ENCODE measurements around the gene LMCD1. TPM values are rescaled to one million over a fixed set of nuclear protein-coding genes. Genes with fewer than 3 reads are reported as not detected.

LMCD1 gene
- total RNA-seq, 1 donor from 2014 or later, result 1.3 TPM

GRCh38 chr3:8506571-8507061, 5.0 kb downstream of the LMCD1 start:
- peaks cover 3% of the 10 kb centered on the region for H3K27me3 Mint-ChIP-seq (ENCODE audit: unreplicated experiment)
- H3K27ac Mint-ChIP-seq (ENCODE audit: unreplicated experiment), result no peak overlapping the region
- no peak for TF ChIP-seq CTCF (IDR thresholded peaks at IDR 0.05; ENCODE audit: partially characterized antibody, unreplicated experiment)
- no peak for DNase-seq
- H3K9me3 Mint-ChIP-seq (ENCODE audit: unreplicated experiment), result no peaks in the 10 kb centered on the region
- no peaks in the 10 kb centered on the region for H3K36me3 Mint-ChIP-seq (ENCODE audit: unreplicated experiment)
- no peak overlapping the region for H3K4me3 Mint-ChIP-seq (ENCODE audit: unreplicated experiment)
- peaks cover 3% of the 10 kb centered on the region for H3K4me1 Mint-ChIP-seq (ENCODE audit: low read depth, unreplicated experiment)

DNA sequence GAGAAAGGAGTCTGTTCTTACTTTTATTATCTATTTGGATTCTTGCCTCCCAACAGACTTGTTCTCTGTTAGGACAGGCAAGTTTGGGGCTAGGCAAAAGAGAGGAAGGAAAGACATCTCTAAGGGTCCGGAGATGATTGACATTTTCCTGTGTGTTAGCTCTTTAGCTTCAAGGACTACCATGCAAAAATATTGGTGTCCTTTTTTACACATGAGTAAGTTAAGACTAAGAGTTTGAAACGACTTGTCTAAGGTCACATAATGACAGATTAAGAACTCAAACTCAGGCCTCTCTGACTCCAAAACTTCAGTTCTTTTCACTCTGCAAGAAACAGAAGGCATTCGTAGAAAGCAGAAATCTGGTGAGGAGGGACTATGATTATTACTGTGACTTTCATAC, 5.9 kb downstream of the LMCD1 start:
- no peak overlapping the region for H3K27ac Mint-ChIP-seq (ENCODE audit: unreplicated experiment)
- H3K36me3 Mint-ChIP-seq (ENCODE audit: unreplicated experiment), result no peaks in the 10 kb centered on the region
- no peak for DNase-seq
- peaks cover 3% of the 10 kb centered on the region for H3K4me1 Mint-ChIP-seq (ENCODE audit: low read depth, unreplicated experiment)
- H3K27me3 Mint-ChIP-seq (ENCODE audit: unreplicated experiment), result peaks cover 2% of the 10 kb centered on the region
- no peak overlapping the region for H3K4me3 Mint-ChIP-seq (ENCODE audit: unreplicated experiment)
- H3K9me3 Mint-ChIP-seq (ENCODE audit: unreplicated experiment), result no peaks in the 10 kb centered on the region
- TF ChIP-seq CTCF (IDR thresholded peaks at IDR 0.05; ENCODE audit: partially characterized antibody, unreplicated experiment), result no peak

GRCh38 chr3:8509961-8510360, 8.3 kb downstream of the LMCD1 start:
- no peak for TF ChIP-seq CTCF (IDR thresholded peaks at IDR 0.05; ENCODE audit: partially characterized antibody, unreplicated experiment)
- H3K4me3 Mint-ChIP-seq (ENCODE audit: unreplicated experiment), result no peak overlapping the region
- H3K27me3 Mint-ChIP-seq (ENCODE audit: unreplicated experiment), result no peaks in the 10 kb centered on the region
- DNase-seq, result no peak
- no peaks in the 10 kb centered on the region for H3K9me3 Mint-ChIP-seq (ENCODE audit: unreplicated experiment)
- no peak overlapping the region for H3K27ac Mint-ChIP-seq (ENCODE audit: unreplicated experiment)
- H3K36me3 Mint-ChIP-seq (ENCODE audit: unreplicated experiment), result no peaks in the 10 kb centered on the region
- no peaks in the 10 kb centered on the region for H3K4me1 Mint-ChIP-seq (ENCODE audit: low read depth, unreplicated experiment)

DNA sequence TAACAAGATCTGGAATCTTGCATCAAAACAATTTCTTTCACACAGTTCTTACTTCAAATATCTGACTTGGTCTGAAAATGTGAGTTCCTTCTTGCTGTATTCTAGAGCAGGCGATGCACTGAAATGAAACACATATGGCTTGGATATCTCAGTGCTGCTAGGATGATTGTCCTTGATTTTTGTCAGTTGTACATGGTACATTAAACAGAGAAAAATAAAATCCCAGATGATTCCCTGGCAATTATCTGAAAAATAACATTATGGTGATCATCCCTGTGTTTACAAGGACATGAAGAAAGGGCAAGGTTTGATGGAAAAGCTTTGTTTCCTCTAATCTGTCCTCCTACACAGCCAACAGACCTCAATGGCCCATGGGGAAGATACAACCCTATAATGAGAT, 10.6 kb downstream of the LMCD1 start:
- Mint-ChIP-seq H3K4me1 (ENCODE audit: low read depth, unreplicated experiment) (no peaks in the 10 kb centered on the region), H3K27ac (ENCODE audit: unreplicated experiment) (no peak overlapping the region)

More for the DNA sequence above, 10.6 kb downstream of the LMCD1 start:
- Mint-ChIP-seq H3K27me3 (ENCODE audit: unreplicated experiment) (no peaks in the 10 kb centered on the region), H3K4me3 (ENCODE audit: unreplicated experiment) (no peak overlapping the region), H3K36me3 (ENCODE audit: unreplicated experiment) (peaks cover 6% of the 10 kb centered on the region), H3K9me3 (ENCODE audit: unreplicated experiment) (no peaks in the 10 kb centered on the region)
- TF ChIP-seq CTCF (IDR thresholded peaks at IDR 0.05; ENCODE audit: partially characterized antibody, unreplicated experiment), result no peak
- no peak for DNase-seq
